ENCODE data around the gene TNIP3. TPM values are rescaled to one million over a fixed set of nuclear protein-coding genes. Genes with fewer than 3 reads are reported as not detected.

TNIP3 gene
- total and polyA plus RNA-seq, 12 donors = 0.10 to 0.54 (median 0.21) TPM; not detected in 6

- 82 to 96% (median 85%) methylated on average over 3 of the region's 3 CpGs for WGBS, 4 donors
- TF ChIP-seq CTCF (IDR thresholded peaks at IDR 0.05) = no peak
- TF ChIP-seq POLR2A (IDR thresholded peaks at IDR 0.05) = no peak
- no peaks in the 10 kb centered on the region for H3K9me3 ChIP-seq (replicated peaks in 1 of 3)
These were observed 19.2 kb upstream of the TNIP3 start for GRCh38 chr4:121183361-121183760.

GRCh38 chr4:121182296-121182695, 18.2 kb upstream of the TNIP3 start:
- no peak for DNase-seq
- Histone ChIP-seq H3K27me3 (no peaks in the 10 kb centered on the region), H3K4me3 (peak overlapping the region in 1 of 4 donors; percentile 14), H3K27ac (peak overlapping the region in 1 of 5 donors; percentile 28), H3K9me3 (replicated peaks in 1 of 3) (no peaks in the 10 kb centered on the region), H3K4me1 (replicated peaks in 1 of 2) (no peaks in the 10 kb centered on the region), H3K36me3 (replicated peaks in 1 of 2) (no peaks in the 10 kb centered on the region)
- no peak for TF ChIP-seq CTCF (IDR thresholded peaks at IDR 0.05)
- no peak for TF ChIP-seq POLR2A (IDR thresholded peaks at IDR 0.05)
- WGBS, 4 donors = 39 to 55% (median 53%) methylated on average over 3 of the region's 3 CpGs
- intact Hi-C loops (cut with DNase I) = no loop called here

More at GRCh38 chr4:121183361-121183760, 19.2 kb upstream of the TNIP3 start:
- Histone ChIP-seq H3K4me3 (no peak overlapping the region), H3K4me1 (replicated peaks in 1 of 2) (no peaks in the 10 kb centered on the region), H3K36me3 (replicated peaks in 1 of 2) (no peaks in the 10 kb centered on the region), H3K27ac (no peak overlapping the region), H3K27me3 (no peaks in the 10 kb centered on the region)
- DNase-seq = no peak
- intact Hi-C loops (cut with DNase I) = no loop called here

- no peaks in the 10 kb centered on the region for H3K36me3 ChIP-seq (replicated peaks in 1 of 2)
- WGBS, 4 donors = 89 to 96% (median 91%) methylated on average over 1 of the region's 1 CpG
- no peak overlapping the region for H3K27ac ChIP-seq
- H3K27me3 ChIP-seq = no peaks in the 10 kb centered on the region
- H3K4me1 ChIP-seq (replicated peaks in 1 of 2) = no peaks in the 10 kb centered on the region
- intact Hi-C loops (cut with DNase I) = no loop called here
- H3K9me3 ChIP-seq (replicated peaks in 1 of 3) = no peaks in the 10 kb centered on the region
- H3K4me3 ChIP-seq = no peak overlapping the region
- no peak for TF ChIP-seq CTCF (IDR thresholded peaks at IDR 0.05)
- no peak for TF ChIP-seq POLR2A (IDR thresholded peaks at IDR 0.05)
- DNase-seq = no peak
These were observed 17.4 kb upstream of the TNIP3 start for GRCh38 chr4:121181493-121181892.

- intact Hi-C loops (cut with DNase I) = no loop called here
- WGBS, 4 donors = 64 to 76% (median 71%) methylated on average over 3 of the region's 3 CpGs
- no peak overlapping the region for H3K4me3 ChIP-seq
- H3K27me3 ChIP-seq = no peaks in the 10 kb centered on the region
- no peak for TF ChIP-seq CTCF (IDR thresholded peaks at IDR 0.05)
- no peaks in the 10 kb centered on the region for H3K9me3 ChIP-seq (replicated peaks in 1 of 3)
- DNase-seq = no peak
- no peaks in the 10 kb centered on the region for H3K4me1 ChIP-seq (replicated peaks in 1 of 2)
- H3K27ac ChIP-seq = no peak overlapping the region
- H3K36me3 ChIP-seq (replicated peaks in 1 of 2) = no peaks in the 10 kb centered on the region
These were observed 16.4 kb upstream of the TNIP3 start for GRCh38 chr4:121180558-121180957.
